GM18870 (cell line): ENCODE data around the gene DNAL1.
"Not testable (repeated sequence)": the region's sequence is repeated elsewhere in the genome, so short reads cannot be mapped to it uniquely, and the experiment has no call there.

Source experiments
- ATAC-seq: cut with Tn5 transposase; IDR thresholded peaks from one replicate; pipeline ENCODE4 v1.9.1; 2021; ENCODE audit warnings: moderate library complexity; ENCODE audit not compliant: unreplicated experiment

DNAL1 gene

GRCh38 chr14:73696466-73697400, 51.9 kb downstream of the DNAL1 start:
- peak; percentile 72 for ATAC-seq

- no peak for ATAC-seq
Measured at GRCh38 chr14:73700325-73700724, 55.5 kb downstream of the DNAL1 start.

- ATAC-seq: not testable (repeated sequence)
Measured at GRCh38 chr14:73708076-73708475, 63.3 kb downstream of the DNAL1 start.

- no peak for ATAC-seq
Measured at GRCh38 chr14:73709904-73710469, 65.2 kb downstream of the DNAL1 start.

GRCh38 chr14:73710737-73711136, 66.0 kb downstream of the DNAL1 start:
- ATAC-seq: no peak

- ATAC-seq: no peak
Measured at GRCh38 chr14:73712071-73712506, 67.3 kb downstream of the DNAL1 start.

- no peak for ATAC-seq
Measured at GRCh38 chr14:73712540-73713180, 67.9 kb downstream of the DNAL1 start.

GRCh38 chr14:73713206-73713802, 68.5 kb downstream of the DNAL1 start:
- no peak for ATAC-seq

- no peak for ATAC-seq
Measured at GRCh38 chr14:73713803-73714655, 69.2 kb downstream of the DNAL1 start, which contains the start of gene PNMA1. TSS of gene PNMA1 (minus strand) at chr14:73714384. CDS start at chr14:73713639, 745 bp downstream.

- ATAC-seq: no peak
Measured at GRCh38 chr14:73714656-73715081, 69.9 kb downstream of the DNAL1 start.

- no peak for ATAC-seq
Measured at GRCh38 chr14:73715707-73716106, 70.9 kb downstream of the DNAL1 start.

GRCh38 chr14:73717266-73717665, 72.5 kb downstream of the DNAL1 start:
- no peak for ATAC-seq

GRCh38 chr14:73717711-73718417, 73.1 kb downstream of the DNAL1 start:
- ATAC-seq: no peak

GRCh38 chr14:73718418-73719251, 73.8 kb downstream of the DNAL1 start:
- no peak for ATAC-seq

GRCh38 chr14:73719361-73719760, 74.6 kb downstream of the DNAL1 start:
- ATAC-seq: no peak

GRCh38 chr14:73719791-73720190, 75.0 kb downstream of the DNAL1 start:
- ATAC-seq: no peak

- no peak for ATAC-seq
Measured at GRCh38 chr14:73720636-73721035, 75.8 kb downstream of the DNAL1 start.

GRCh38 chr14:73721101-73721821, 76.5 kb downstream of the DNAL1 start:
- no peak for ATAC-seq
